Activated T-cell treated with anti-CD3 and anti-CD28 coated beads, Interleukin-2, amount 50 U/mL, for 4 hours (primary cell): ENCODE data around the gene PPP1R18. TPM values are rescaled to one million over a fixed set of nuclear protein-coding genes. Genes with fewer than 3 reads are reported as not detected.
"Not testable (repeated sequence)": the region's sequence is repeated elsewhere in the genome, so short reads cannot be mapped to it uniquely, and the experiment has no call there.

Experiments used
- ATAC-seq, 2 donors: fragments of 200-7000 bp; cut with Tn5 transposase; one replicate each; pipeline ENCODE4 v1.10.0; 2021
- DNase-seq: peaks from one replicate; pipeline ENCODE4 v3.0.0-alpha.2; 2020
- H3K27me3 Mint-ChIP-seq: one replicate; pipeline ENCODE4 v1.8.0; 2021; ENCODE audit warnings: low read depth, mixed read lengths
- H3K36me3 Mint-ChIP-seq: one replicate; pipeline ENCODE4 v1.8.0; 2022; ENCODE audit warnings: mixed read lengths; ENCODE audit not compliant: insufficient read depth
- H3K4me1 Mint-ChIP-seq: one replicate; pipeline ENCODE4 v1.8.0; 2021; ENCODE audit warnings: low read depth, mixed read lengths
- H3K4me3 Mint-ChIP-seq: one replicate; pipeline ENCODE4 v1.8.0; 2021; ENCODE audit warnings: mild to moderate bottlenecking, moderate library complexity, mixed read lengths
- H3K9me3 Mint-ChIP-seq: one replicate; pipeline ENCODE4 v1.8.0; 2021; ENCODE audit warnings: mixed read lengths
- total RNA-seq, 3 donors: library from RNA; stranded (reverse); gene quantifications; one replicate each; pipeline ENCODE4 v1.2.1, GENCODE V29; 2021

PPP1R18 gene
- total RNA-seq, 3 donors from 2014 or later, result 148 to 176 (median 148) TPM

DNA sequence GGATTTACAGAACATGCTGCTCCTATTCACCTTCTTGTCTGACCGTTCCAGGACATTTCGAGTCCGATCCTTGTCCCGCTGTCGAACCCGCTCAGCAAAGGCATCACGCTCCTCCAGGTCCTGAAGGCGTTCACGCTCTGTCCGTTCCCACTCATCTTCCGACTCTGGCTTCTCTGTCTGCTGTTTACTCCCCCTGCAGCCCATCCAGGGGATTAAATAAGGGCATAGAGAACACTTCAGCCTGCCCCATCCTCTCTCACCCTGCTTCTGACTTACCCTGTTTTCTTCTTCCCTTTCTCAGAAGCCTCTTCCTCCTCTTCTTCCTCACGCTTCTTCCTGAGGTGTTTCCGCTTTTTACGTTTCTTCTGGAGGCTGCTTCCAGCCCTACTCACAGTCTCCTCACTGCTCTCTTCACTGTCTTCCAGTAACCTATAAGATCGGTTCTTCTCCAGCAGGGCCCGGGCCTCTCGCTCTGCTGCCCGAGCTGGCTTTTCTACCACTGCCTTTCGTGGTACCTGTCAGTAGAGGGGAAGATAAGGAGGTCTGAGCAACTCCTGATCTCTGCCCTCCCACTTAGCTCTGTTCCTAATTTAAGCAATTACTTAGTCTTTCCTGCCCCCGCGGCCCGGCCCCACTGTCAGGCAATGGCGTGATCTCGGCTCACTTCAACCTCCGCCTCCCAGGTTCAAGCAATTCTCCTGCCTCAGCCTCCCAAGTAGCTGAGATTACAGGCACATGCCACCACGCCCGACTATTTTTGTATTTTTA, 15.5 kb downstream of the PPP1R18 start:
- ATAC-seq (no peak), DNase-seq (no peak)
- Mint-ChIP-seq H3K9me3 (no peaks in the 10 kb centered on the region), H3K27me3 (no peaks in the 10 kb centered on the region), H3K4me3 (peak overlapping the region; percentile 91), H3K36me3 (peaks cover 26% of the 10 kb centered on the region), H3K4me1 (peaks cover 31% of the 10 kb centered on the region)

DNA sequence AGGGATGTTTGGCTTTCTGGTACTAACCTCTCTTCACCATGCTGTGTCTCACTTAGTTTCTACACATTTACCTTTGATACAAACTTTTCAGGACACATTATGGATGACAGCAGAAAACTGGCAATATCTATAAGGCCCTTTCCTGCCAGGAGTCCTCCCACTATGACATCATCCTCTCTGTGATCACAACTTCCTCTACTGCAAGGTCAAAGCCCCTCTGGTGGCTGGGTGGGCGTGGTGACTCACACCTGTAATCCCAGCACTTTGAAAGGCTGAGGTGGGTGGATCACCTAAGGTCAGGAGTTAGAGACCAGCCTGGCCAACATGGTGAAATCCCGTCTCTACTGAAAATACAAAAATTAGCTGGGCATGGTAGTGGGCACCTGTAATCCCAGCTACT, 20.1 kb downstream of the PPP1R18 start:
- not testable (repeated sequence) for H3K9me3 Mint-ChIP-seq, H3K4me3 Mint-ChIP-seq, H3K27me3 Mint-ChIP-seq
- ATAC-seq (peak; percentile 82 to 85), DNase-seq (peak; percentile 49)
- Mint-ChIP-seq H3K36me3 (peaks cover 55% of the 10 kb centered on the region), H3K4me1 (peaks cover 20% of the 10 kb centered on the region)

DNA sequence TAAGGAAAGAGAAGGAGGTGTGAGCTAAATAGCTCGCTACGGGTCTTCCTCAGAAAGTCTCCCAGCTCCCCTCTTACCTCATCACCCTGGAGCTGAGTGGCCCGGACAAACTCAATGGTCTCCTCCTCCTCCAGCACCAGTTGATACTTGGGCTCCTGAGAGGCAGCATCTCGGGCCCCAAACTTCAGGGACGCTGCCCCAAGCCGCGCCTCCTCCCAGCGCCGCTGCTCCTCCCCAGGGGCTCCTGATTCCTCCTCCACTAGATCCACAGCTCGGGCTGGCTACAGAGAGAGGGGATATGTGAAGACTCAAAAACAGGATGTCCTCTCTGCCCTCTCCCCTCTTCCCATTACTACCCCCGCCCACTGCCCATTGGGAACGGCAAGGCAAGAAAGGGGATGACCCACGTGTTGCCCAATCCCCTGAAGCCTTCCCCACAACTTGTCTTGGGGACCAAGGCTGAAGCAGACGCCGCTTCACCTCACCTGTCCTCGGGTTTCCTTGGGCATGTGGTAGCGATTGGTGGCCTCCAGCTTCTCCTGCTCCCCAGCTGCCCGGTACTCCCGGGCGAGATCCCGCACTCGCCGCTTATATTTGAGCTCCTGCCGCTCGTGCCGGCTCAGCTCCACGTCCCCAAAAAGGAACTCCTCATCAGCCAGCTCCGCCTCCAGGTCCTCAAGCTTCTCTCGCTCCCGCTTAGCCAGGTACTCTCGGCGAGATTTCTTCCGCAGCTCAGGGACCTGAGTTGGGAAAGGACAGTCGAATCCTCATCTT, 21.3 kb downstream of the PPP1R18 start:
- peaks cover 10% of the 10 kb centered on the region for H3K4me1 Mint-ChIP-seq
- ATAC-seq (no peak), DNase-seq (no peak)
- H3K36me3 Mint-ChIP-seq, result peaks cover 48% of the 10 kb centered on the region
- no peaks in the 10 kb centered on the region for H3K27me3 Mint-ChIP-seq
- H3K4me3 Mint-ChIP-seq, result no peak overlapping the region
- no peaks in the 10 kb centered on the region for H3K9me3 Mint-ChIP-seq

GRCh38 chr6:30657922-30658321, 28.5 kb downstream of the PPP1R18 start:
- not testable (repeated sequence) for H3K4me1 Mint-ChIP-seq, H3K4me3 Mint-ChIP-seq, H3K27me3 Mint-ChIP-seq, ATAC-seq, DNase-seq, H3K9me3 Mint-ChIP-seq
- H3K36me3 Mint-ChIP-seq, result peaks cover 53% of the 10 kb centered on the region

GRCh38 chr6:30657454-30657853, 29.0 kb downstream of the PPP1R18 start:
- H3K27me3 Mint-ChIP-seq, result no peaks in the 10 kb centered on the region
- peaks cover 50% of the 10 kb centered on the region for H3K36me3 Mint-ChIP-seq
- H3K9me3 Mint-ChIP-seq, result no peaks in the 10 kb centered on the region
- no peak for DNase-seq
- ATAC-seq, result no peak
- H3K4me3 Mint-ChIP-seq, result no peak overlapping the region
- no peaks in the 10 kb centered on the region for H3K4me1 Mint-ChIP-seq

- Mint-ChIP-seq H3K4me3 (no peak overlapping the region), H3K36me3 (peaks cover 46% of the 10 kb centered on the region), H3K27me3 (no peaks in the 10 kb centered on the region)
Observed at GRCh38 chr6:30656513-30656912, 29.9 kb downstream of the PPP1R18 start.

DNA sequence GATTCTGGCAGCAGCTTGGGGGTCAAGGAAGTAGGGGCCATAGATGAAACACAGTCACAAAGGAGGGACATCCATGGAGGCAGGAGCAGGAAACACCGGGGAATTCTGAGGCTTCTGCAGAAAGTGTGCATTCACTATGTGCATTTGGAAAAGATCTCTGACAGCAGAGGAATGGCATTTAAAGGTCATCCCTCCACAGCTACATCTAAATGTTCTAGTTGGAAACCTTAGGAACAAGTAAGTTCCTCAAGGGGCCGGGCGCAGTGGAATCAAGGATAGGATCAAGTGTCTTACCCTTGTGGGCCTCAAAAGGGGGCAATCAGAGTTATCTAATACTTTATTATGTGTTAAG, 30.7 kb downstream of the PPP1R18 start:
- Mint-ChIP-seq H3K27me3 (no peaks in the 10 kb centered on the region), H3K4me1 (no peaks in the 10 kb centered on the region), H3K9me3 (no peaks in the 10 kb centered on the region), H3K4me3 (no peak overlapping the region), H3K36me3 (peaks cover 46% of the 10 kb centered on the region)
- DNase-seq, result no peak
- no peak for ATAC-seq

More at GRCh38 chr6:30656513-30656912, 29.9 kb downstream of the PPP1R18 start:
- H3K9me3 Mint-ChIP-seq, result no peaks in the 10 kb centered on the region
- no peaks in the 10 kb centered on the region for H3K4me1 Mint-ChIP-seq
- ATAC-seq, result no peak
- DNase-seq, result no peak

DNA sequence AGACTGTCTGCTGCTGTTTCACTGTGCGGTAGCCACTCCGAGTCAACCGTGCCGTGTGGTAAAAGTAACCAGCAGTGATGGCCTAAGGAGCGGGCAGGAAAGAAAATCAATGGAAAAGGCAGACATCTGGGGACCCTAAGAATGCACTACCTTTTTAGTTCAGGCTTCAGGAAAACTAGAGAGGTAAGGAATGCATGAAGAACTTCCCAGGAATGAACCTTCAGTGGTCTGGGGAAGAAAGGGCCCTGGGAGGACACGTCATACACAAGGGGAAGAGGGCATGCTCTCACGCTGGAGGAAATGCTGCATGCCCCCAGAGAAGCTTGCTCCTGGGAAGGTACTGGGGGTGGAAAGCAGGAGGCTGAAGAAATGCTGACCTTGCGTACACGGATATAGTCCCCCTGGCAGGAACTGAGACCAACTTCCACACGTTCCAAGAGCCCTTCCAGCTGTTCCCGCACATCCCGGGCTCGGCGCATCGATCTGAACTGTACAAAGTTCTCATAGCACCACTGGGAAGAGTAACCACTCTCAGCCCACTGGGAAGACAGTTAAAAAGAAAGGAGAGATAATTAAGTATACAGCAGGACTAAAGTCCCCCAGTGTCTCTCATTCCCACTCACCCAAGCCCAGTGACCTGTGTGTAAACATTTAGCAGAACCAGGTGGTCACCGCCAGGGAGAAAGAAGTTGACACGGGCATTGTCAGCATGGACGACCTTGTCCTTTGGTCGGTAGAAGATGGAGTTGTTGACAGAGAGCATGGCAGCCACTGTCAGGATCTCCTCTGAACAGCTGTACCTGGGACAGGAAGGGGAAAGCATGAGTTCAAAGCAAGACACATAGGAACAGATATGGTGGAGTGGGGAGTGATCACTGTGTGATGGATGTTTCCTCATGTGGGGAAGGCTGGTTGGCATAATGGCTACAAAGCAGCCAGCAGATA, 31.4 kb downstream of the PPP1R18 start:
- ATAC-seq, result no peak
- Mint-ChIP-seq H3K9me3 (no peaks in the 10 kb centered on the region), H3K4me1 (no peaks in the 10 kb centered on the region), H3K36me3 (peaks cover 44% of the 10 kb centered on the region), H3K27me3 (no peaks in the 10 kb centered on the region), H3K4me3 (no peak overlapping the region)
- DNase-seq, result no peak

DNA sequence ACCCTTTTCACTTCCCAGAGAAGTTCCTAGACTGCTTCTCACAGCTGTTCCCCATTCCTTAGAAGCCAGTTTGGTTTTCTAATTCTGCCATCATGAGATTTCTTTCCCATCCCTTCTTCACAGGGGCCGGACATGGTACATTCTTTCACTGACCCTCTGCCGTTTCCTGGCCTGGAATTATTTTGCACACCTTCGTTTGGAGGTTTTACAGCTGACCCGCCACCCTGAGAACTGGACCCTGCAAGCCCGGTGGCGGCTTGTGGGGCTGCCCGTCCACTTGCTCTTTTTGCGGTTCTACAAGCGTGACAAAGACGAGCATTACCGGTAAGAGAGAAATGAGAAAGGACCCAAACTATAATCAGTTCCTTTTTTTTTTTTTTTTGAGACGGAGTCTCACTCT, 35.3 kb downstream of the PPP1R18 start:
- Mint-ChIP-seq H3K4me3 (no peak overlapping the region), H3K36me3 (peaks cover 26% of the 10 kb centered on the region), H3K9me3 (no peaks in the 10 kb centered on the region), H3K27me3 (no peaks in the 10 kb centered on the region), H3K4me1 (peaks cover 15% of the 10 kb centered on the region)
- DNase-seq (no peak), ATAC-seq (no peak)

DNA sequence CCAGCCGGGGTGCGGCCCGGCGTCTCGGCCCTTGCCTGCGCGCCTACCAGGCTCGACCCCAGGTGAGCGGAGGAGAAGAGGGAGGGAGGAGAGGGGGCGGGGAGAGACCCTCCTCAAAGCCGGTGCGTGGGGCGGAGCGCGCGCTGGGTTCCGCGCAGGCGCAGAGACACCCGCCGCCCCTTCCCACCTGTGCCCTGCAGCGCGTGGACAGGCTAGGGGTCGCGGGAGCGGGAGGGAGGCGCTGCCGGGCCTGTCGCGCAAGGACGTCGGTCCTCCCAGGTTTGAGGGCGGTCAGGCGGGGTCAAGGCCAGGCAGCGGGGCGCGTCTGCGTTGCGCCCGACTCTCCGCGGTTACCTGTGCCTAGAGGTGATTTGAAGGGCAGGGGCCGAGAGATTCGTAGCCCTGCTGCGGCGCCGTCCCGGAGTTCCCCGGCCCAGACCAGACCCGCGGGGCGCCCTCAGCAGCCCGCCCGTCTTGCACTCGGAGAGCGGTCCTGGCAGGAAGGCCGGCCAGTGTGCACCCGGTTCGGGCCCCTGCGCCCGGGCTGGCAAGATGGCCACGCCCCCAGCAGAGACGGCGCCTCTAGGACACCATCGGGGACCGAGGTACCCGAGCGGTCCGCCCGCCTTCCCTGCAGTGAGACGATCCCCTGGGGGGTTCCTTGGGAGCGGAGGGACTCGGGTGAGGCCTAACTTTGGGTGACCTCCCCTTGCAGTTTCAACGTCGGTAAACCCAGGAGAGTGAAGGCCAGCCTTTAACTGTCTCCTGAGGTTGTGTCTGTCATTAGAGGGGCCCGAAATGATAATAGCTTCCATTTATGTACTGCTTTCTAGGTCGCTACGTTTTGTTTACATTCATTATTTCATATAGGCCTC, 39.0 kb downstream of the PPP1R18 start:
- ATAC-seq (peak; percentile 80 to 84), DNase-seq (peak; percentile 69)
- Mint-ChIP-seq H3K9me3 (no peaks in the 10 kb centered on the region), H3K4me1 (peaks cover 24% of the 10 kb centered on the region), H3K27me3 (no peaks in the 10 kb centered on the region), H3K36me3 (peaks cover 13% of the 10 kb centered on the region), H3K4me3 (peak overlapping the region; percentile 87)

GRCh38 chr6:30646450-30647241, 39.8 kb downstream of the PPP1R18 start, which contains the start of gene C6orf136:
Gene C6orf136 (plus strand): TSS chr6:30647133. CDS start chr6:30647232, 99 bp downstream.
- H3K9me3 Mint-ChIP-seq, result no peaks in the 10 kb centered on the region
- DNase-seq (peak; percentile 93), ATAC-seq (peak; percentile 77 to 80)
- peaks cover 26% of the 10 kb centered on the region for H3K4me1 Mint-ChIP-seq
- peaks cover 11% of the 10 kb centered on the region for H3K36me3 Mint-ChIP-seq
- no peaks in the 10 kb centered on the region for H3K27me3 Mint-ChIP-seq
- H3K4me3 Mint-ChIP-seq, result peak within 1 kb of the TSS; percentile 87

DNA sequence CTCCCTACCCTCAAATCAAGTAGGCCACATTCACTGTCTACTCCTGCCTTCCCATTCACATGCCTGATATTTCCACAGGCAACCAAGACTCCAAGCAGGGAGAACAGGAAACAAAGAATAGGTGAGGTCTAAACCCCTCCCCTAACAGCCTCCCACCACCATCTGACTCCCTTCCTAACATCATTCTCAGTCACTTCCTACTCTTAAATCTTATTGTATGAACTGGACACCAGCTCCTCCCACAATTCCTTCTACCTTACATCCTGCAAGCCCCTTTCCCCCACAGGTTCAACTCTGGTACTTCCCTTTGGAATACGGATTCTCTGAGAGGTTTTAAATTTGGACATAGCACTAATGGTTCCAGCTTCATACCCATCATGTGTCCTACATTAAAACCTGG, 40.5 kb downstream of the PPP1R18 start:
- Mint-ChIP-seq H3K27me3 (no peaks in the 10 kb centered on the region), H3K36me3 (peaks cover 13% of the 10 kb centered on the region), H3K4me3 (peak overlapping the region; percentile 87), H3K9me3 (no peaks in the 10 kb centered on the region), H3K4me1 (peaks cover 31% of the 10 kb centered on the region)
- ATAC-seq (no peak), DNase-seq (no peak)

DNA sequence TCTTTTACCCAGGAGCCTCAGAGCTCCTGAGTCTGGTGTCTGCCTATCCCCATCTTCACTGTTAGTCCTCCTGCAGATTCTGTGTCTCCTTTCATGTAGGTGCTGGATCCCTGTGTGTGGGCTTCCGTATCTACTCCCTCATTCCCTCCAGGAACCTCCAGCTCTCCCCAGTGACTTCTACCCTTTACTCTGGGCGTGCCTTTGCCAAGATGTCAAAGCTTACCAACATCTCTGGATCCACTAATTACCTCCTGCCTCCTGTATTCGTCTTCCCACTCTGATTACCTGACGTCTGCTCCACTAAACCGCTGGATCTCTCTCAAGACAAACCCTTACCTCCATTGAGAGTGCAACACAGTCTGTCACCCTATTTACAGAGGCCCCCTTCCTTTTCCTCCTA, 41.7 kb downstream of the PPP1R18 start:
- Mint-ChIP-seq H3K4me3 (no peak overlapping the region), H3K36me3 (peaks cover 16% of the 10 kb centered on the region), H3K4me1 (peaks cover 38% of the 10 kb centered on the region), H3K9me3 (no peaks in the 10 kb centered on the region), H3K27me3 (no peaks in the 10 kb centered on the region)
- DNase-seq (no peak), ATAC-seq (no peak)
